ENCODE results near the gene IL34. TPM values are rescaled to one million over a fixed set of nuclear protein-coding genes. Genes with fewer than 3 reads are reported as not detected.

IL34 gene
- total and polyA plus RNA-seq, 4 donors: 4.0 to 13.4 (median 7.7) TPM

GRCh38 chr16:70694088-70694867, 47.9 kb downstream of the IL34 start:
- Histone ChIP-seq H3K9me3 (ENCODE audit: control insufficient read depth, insufficient read depth, low read length) (no peaks in the 10 kb centered on the region), H3K27ac (ENCODE audit: low read depth, low read length) (peak overlapping the region; percentile 98), H3K4me1 (ENCODE audit: control insufficient read depth, insufficient read depth, low read length) (peaks cover 97% of the 10 kb centered on the region), H3K36me3 (ENCODE audit: control insufficient read depth, insufficient read depth, low read length) (peaks cover 83% of the 10 kb centered on the region), H3K27me3 (ENCODE audit: control insufficient read depth, insufficient read depth, low read length) (no peaks in the 10 kb centered on the region), H3K4me3 (ENCODE audit: low read depth, low read length) (no peak overlapping the region)
- 51% methylated on average over 15 of the region's 17 CpGs for WGBS (ENCODE audit: insufficient coverage)
- no peak for DNase-seq (ENCODE audit: low read depth in 4 of 6, low spot score in 6 of 6)

- Histone ChIP-seq H3K36me3 (ENCODE audit: control insufficient read depth, insufficient read depth, low read length) (peaks cover 82% of the 10 kb centered on the region), H3K4me1 (ENCODE audit: control insufficient read depth, insufficient read depth, low read length) (peaks cover 97% of the 10 kb centered on the region), H3K4me3 (ENCODE audit: low read depth, low read length) (no peak overlapping the region), H3K9me3 (ENCODE audit: control insufficient read depth, insufficient read depth, low read length) (no peaks in the 10 kb centered on the region), H3K27ac (ENCODE audit: low read depth, low read length) (peak overlapping the region; percentile 98), H3K27me3 (ENCODE audit: control insufficient read depth, insufficient read depth, low read length) (no peaks in the 10 kb centered on the region)
- 41% methylated on average over 4 of the region's 4 CpGs for WGBS (ENCODE audit: insufficient coverage)
- DNase-seq (ENCODE audit: low read depth in 4 of 6, low spot score in 6 of 6): peak in 2 of 6 donors; percentile 48 to 63
Measured at GRCh38 chr16:70694868-70695218, 48.5 kb downstream of the IL34 start.

GRCh38 chr16:70695331-70696070, 49.1 kb downstream of the IL34 start:
- Histone ChIP-seq H3K36me3 (ENCODE audit: control insufficient read depth, insufficient read depth, low read length) (peaks cover 82% of the 10 kb centered on the region), H3K27ac (ENCODE audit: low read depth, low read length) (no peak overlapping the region), H3K9me3 (ENCODE audit: control insufficient read depth, insufficient read depth, low read length) (no peaks in the 10 kb centered on the region), H3K27me3 (ENCODE audit: control insufficient read depth, insufficient read depth, low read length) (no peaks in the 10 kb centered on the region), H3K4me1 (ENCODE audit: control insufficient read depth, insufficient read depth, low read length) (peaks cover 97% of the 10 kb centered on the region), H3K4me3 (ENCODE audit: low read depth, low read length) (no peak overlapping the region)
- DNase-seq (ENCODE audit: low read depth in 4 of 6, low spot score in 6 of 6): peak in 1 of 6 donors; percentile 9
- WGBS (ENCODE audit: insufficient coverage): 67% methylated on average over 8 of the region's 14 CpGs

- peaks cover 97% of the 10 kb centered on the region for H3K4me1 ChIP-seq (ENCODE audit: control insufficient read depth, insufficient read depth, low read length)
- H3K27ac ChIP-seq (ENCODE audit: low read depth, low read length): no peak overlapping the region
- WGBS (ENCODE audit: insufficient coverage): 91% methylated on average over 5 of the region's 8 CpGs
- no peak overlapping the region for H3K4me3 ChIP-seq (ENCODE audit: low read depth, low read length)
- peaks cover 80% of the 10 kb centered on the region for H3K36me3 ChIP-seq (ENCODE audit: control insufficient read depth, insufficient read depth, low read length)
- no peaks in the 10 kb centered on the region for H3K9me3 ChIP-seq (ENCODE audit: control insufficient read depth, insufficient read depth, low read length)
- no peaks in the 10 kb centered on the region for H3K27me3 ChIP-seq (ENCODE audit: control insufficient read depth, insufficient read depth, low read length)
- DNase-seq (ENCODE audit: low read depth in 4 of 6, low spot score in 6 of 6): no peak
Measured at GRCh38 chr16:70696355-70696754, 50.0 kb downstream of the IL34 start.

GRCh38 chr16:70696952-70697593, 50.7 kb downstream of the IL34 start:
- no peak overlapping the region for H3K4me3 ChIP-seq (ENCODE audit: low read depth, low read length)
- no peak for DNase-seq (ENCODE audit: low read depth in 4 of 6, low spot score in 6 of 6)
- no peak overlapping the region for H3K27ac ChIP-seq (ENCODE audit: low read depth, low read length)

GRCh38 chr16:70697594-70698170, 51.3 kb downstream of the IL34 start:
- no peaks in the 10 kb centered on the region for H3K27me3 ChIP-seq (ENCODE audit: control insufficient read depth, insufficient read depth, low read length)
- no peak overlapping the region for H3K27ac ChIP-seq (ENCODE audit: low read depth, low read length)
- H3K4me1 ChIP-seq (ENCODE audit: control insufficient read depth, insufficient read depth, low read length): peaks cover 97% of the 10 kb centered on the region
- no peak for DNase-seq (ENCODE audit: low read depth in 4 of 6, low spot score in 6 of 6)
- 77% methylated on average over 13 of the region's 14 CpGs for whole genome bisulfite sequencing (ENCODE audit: insufficient coverage)
- H3K9me3 ChIP-seq (ENCODE audit: control insufficient read depth, insufficient read depth, low read length): no peaks in the 10 kb centered on the region
- H3K4me3 ChIP-seq (ENCODE audit: low read depth, low read length): no peak overlapping the region
- H3K36me3 ChIP-seq (ENCODE audit: control insufficient read depth, insufficient read depth, low read length): peaks cover 78% of the 10 kb centered on the region

More at GRCh38 chr16:70696952-70697593, 50.7 kb downstream of the IL34 start:
- peaks cover 78% of the 10 kb centered on the region for H3K36me3 ChIP-seq (ENCODE audit: control insufficient read depth, insufficient read depth, low read length)
- no peaks in the 10 kb centered on the region for H3K9me3 ChIP-seq (ENCODE audit: control insufficient read depth, insufficient read depth, low read length)
- peaks cover 97% of the 10 kb centered on the region for H3K4me1 ChIP-seq (ENCODE audit: control insufficient read depth, insufficient read depth, low read length)
- WGBS (ENCODE audit: insufficient coverage): 67% methylated on average over 12 of the region's 19 CpGs
- no peaks in the 10 kb centered on the region for H3K27me3 ChIP-seq (ENCODE audit: control insufficient read depth, insufficient read depth, low read length)

GRCh38 chr16:70698901-70699300, 52.5 kb downstream of the IL34 start:
- H3K4me3 ChIP-seq (ENCODE audit: low read depth, low read length): no peak overlapping the region
- peaks cover 97% of the 10 kb centered on the region for H3K4me1 ChIP-seq (ENCODE audit: control insufficient read depth, insufficient read depth, low read length)
- peaks cover 68% of the 10 kb centered on the region for H3K36me3 ChIP-seq (ENCODE audit: control insufficient read depth, insufficient read depth, low read length)
- DNase-seq (ENCODE audit: low read depth in 4 of 6, low spot score in 6 of 6): no peak
- no peaks in the 10 kb centered on the region for H3K27me3 ChIP-seq (ENCODE audit: control insufficient read depth, insufficient read depth, low read length)
- no peak overlapping the region for H3K27ac ChIP-seq (ENCODE audit: low read depth, low read length)
- WGBS (ENCODE audit: insufficient coverage): 97% methylated on average over 8 of the region's 10 CpGs
- H3K9me3 ChIP-seq (ENCODE audit: control insufficient read depth, insufficient read depth, low read length): no peaks in the 10 kb centered on the region

- H3K27ac ChIP-seq (ENCODE audit: low read depth, low read length): peak overlapping the region; percentile 47
- H3K4me1 ChIP-seq (ENCODE audit: control insufficient read depth, insufficient read depth, low read length): peaks cover 97% of the 10 kb centered on the region
- WGBS (ENCODE audit: insufficient coverage): 80% methylated on average over 17 of the region's 17 CpGs
Measured at GRCh38 chr16:70699696-70700095, 53.3 kb downstream of the IL34 start.

More at GRCh38 chr16:70699696-70700095, 53.3 kb downstream of the IL34 start:
- DNase-seq (ENCODE audit: low read depth in 4 of 6, low spot score in 6 of 6): no peak
- Histone ChIP-seq H3K36me3 (ENCODE audit: control insufficient read depth, insufficient read depth, low read length) (peaks cover 61% of the 10 kb centered on the region), H3K4me3 (ENCODE audit: low read depth, low read length) (no peak overlapping the region), H3K9me3 (ENCODE audit: control insufficient read depth, insufficient read depth, low read length) (no peaks in the 10 kb centered on the region), H3K27me3 (ENCODE audit: control insufficient read depth, insufficient read depth, low read length) (no peaks in the 10 kb centered on the region)

Data from spinal cord (tissue), 10 donors.